Cardiac septum (tissue), 1 donor: ENCODE results near the gene PLCB2. TPM values are rescaled to one million over a fixed set of nuclear protein-coding genes. Genes with fewer than 3 reads are reported as not detected.

Experiments
- DNase-seq: peaks from one replicate; pipeline ENCODE4 v3.0.0-alpha.2; 2020; ENCODE audit warnings: low spot score
- intact Hi-C: fragments of 100-400 bp; cut with DNase I; formaldehyde crosslinking; loops from one replicate; pipeline ENCODE4 v1.14.0; 2022
- total RNA-seq: library from RNA; stranded (reverse); fragmentation: NEBNext Ultra II Directional; extraction: Animal tissue kit (Norgen Biotek cat#: 25700); gene quantifications from one replicate; pipeline ENCODE4 v1.2.1, GENCODE V29; 2021
- donor health status: DM: no; HTN: no; CAD: no.

Gene PLCB2
- total RNA-seq, 1 donor from 2014 or later, result 4.6 TPM

DNA sequence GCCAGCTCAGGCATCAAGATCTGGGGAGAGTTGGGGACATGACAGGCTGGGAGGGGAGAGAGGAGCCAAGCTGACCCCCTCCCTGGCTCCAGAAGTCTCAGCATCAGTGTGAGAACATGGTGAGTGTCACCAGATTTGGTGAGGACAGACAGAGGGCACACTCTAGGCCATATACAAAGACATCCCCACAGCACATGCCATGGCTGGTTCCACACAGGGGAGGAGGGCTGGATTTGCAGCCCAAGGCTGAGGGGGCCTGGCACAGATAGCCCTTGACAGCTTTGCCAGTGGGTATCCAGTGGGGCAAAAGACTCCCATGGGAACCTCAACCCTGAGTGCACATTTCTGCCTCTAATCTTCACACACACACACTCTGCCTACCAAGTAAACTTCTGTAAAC is 14.7 kb downstream of the PLCB2 start:
- DNase-seq, result no peak
- intact Hi-C loops, result no loop called here

DNA sequence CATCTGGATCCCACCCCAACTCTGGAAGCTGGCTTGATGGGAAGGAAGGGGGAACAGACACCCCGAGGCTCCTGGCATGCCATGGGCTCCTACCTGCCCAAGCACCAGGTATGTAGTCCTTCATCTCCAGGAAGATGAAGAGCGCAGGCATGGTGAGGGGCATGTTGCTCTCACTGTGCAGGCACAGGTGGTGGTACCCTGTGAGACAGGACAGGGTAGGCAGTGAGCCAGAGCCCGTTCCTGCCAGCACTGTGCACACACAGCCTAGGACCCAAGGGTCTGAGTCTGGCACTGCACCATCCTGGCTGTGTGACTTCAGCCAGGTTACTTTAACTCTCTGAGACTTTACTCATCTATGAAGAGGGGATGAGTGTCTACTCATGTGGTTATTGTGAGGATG is 15.5 kb downstream of the PLCB2 start:
- intact Hi-C loops, result no loop called here
- DNase-seq, result no peak

DNA sequence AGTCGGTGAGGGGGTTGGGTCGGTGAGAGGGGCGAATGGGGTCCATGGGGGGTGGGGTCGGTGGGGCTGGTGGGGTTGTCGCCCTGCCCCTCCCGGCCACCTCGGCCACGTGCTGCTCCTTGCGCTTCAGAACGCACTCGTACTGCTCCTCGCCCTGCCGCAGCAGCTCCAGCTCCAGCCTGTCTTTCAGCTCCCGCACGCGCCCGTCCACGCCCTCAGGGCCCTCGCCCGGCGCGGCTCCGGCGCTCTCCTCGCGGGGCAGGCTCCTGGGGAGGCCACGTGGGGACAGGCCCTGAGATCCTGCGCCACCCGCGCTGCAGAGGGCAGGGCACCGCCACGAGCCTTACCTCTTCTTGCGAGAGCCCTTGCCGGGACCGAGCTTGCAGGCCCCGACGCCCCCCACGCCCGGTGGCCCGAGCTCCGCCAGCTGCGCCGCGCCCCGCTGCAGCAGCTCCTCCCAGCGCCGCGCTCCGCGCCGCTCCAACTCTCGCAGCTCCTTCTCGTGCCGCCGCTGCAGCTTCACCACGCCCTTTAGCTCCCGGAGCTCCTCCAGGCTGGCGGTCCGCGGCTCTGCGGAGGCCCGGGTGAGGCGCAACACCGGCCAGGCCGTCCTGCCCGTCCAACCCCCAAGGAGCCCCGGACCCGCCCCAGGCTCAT is 16.7 kb downstream of the PLCB2 start:
- intact Hi-C loops, result no loop called here
- DNase-seq, result no peak

DNA sequence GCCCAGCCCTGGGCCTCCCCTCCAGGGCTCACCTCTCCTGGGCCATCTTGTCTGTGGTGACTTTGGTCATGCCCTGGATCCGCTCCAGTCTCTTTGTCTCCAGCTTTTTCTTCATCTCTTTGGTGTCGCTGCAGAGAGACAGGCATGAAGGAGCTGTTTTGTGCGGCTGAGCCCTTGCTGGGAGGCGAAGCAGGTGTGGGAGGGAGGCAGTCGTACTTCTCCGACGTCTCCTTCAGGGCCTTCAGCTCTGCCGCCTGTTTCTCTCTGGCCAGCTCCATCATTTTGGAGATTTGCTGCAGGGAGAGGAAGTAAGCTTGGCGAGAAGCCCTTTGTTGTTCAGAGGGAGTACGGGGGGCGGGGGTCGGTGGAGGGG is 17.2 kb downstream of the PLCB2 start:
- intact Hi-C loops, result no loop called here
- no peak for DNase-seq

DNA sequence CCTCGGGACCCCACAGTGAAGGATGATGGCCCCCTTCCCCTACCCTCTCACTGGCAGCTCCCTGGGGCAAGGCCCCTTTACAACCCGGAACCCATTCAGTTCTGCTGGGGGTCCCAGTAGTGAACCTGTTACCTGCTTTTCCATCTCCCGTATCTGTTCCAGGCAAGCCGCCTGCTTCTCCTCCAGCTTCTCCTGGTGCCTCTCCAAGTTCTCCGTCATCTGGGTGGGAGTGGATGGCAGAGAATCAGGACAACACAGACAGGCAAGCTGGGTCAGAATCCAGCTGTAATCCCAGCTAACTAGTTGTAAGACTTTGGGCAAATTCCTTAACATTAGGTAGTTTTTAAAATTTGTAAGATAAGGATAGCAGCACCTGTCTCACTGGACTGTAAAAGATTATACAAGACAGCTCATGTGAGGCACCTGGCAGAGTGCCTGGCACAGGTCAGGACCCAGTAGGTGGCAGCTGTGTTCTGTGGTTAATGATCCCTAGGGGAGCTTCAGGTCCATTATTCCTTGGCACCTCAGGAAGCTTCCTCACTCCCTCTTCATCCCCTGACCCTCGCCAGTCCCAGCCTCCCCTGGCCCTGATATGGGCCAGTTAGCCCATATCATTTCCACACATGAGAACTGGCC is 18.5 kb downstream of the PLCB2 start:
- DNase-seq, result no peak
- intact Hi-C loops, result loop anchor here (5.0 kb wide), 1 partner anchor 118 kb away; the partner anchor contains the start of gene IVD

DNA sequence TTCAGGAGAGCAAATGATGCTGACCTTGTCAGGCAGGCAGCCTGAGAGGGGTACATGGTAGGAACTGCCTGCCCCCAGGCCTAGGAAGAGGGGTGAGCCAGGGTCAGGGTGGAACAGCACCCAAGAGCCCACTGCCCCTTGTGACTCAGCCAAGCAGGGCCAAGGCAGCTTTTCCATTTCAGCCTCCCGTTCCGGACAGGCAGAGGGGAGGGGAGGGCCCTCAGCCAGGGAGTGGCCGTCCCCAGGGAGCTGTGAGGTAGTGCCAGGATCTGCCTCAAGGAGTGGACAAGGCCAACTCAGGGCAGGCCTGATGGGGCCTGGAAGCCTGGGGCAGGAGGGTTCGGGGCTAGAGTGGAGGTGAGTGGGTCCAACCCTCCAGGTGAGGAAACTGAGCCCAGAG is 19.8 kb downstream of the PLCB2 start:
- intact Hi-C loops, result loop anchor here (5.0 kb wide), 1 partner anchor 119 kb away; the partner anchor contains the start of gene IVD

DNA sequence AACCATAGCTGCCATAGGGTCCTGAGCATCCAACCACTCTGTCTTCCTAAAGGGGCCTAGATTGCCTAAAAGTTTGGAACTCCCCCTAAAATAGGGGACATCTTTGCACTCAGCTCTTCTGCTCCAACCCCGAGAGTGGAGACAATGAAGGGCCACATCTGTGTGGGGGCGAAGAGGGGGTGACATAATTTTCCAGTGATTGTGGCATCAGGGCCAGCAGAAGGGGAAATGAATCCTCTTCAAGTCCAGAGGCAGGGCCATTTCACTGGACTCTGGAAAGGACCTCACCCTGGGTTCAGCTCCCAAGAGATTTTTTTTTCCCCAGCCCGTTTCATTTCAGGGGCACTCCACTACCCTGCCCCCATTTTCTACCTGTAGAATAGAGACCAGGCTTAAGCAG is 20.2 kb downstream of the PLCB2 start:
- intact Hi-C loops, result loop anchor here (5.0 kb wide), 1 partner anchor 120 kb away; the partner anchor contains the start of gene IVD
- no peak for DNase-seq

More for the DNA sequence above, 19.8 kb downstream of the PLCB2 start:
- DNase-seq, result no peak

DNA sequence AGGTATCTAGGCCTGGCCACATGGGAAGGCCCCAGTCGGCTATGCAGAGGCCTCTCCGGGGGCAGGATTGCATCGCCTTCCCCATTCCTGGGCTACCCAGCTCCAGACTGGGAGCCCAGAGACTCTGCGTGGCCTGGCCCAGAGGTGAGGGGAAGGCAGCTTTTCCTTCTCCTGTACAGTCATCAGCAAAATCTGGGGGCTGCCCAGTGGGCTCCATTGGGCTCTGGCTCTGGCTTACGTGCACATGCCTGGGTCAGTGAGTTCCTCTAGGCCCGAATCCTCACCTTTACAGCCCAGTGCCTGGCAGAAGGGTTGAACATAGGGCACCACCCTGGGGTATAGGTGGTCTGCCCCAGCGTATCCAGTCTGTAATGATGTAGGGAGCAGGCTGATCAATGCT is 20.9 kb downstream of the PLCB2 start:
- intact Hi-C loops, result loop anchor here (5.0 kb wide), 1 partner anchor 121 kb away; the partner anchor contains the start of gene IVD
- no peak for DNase-seq

DNA sequence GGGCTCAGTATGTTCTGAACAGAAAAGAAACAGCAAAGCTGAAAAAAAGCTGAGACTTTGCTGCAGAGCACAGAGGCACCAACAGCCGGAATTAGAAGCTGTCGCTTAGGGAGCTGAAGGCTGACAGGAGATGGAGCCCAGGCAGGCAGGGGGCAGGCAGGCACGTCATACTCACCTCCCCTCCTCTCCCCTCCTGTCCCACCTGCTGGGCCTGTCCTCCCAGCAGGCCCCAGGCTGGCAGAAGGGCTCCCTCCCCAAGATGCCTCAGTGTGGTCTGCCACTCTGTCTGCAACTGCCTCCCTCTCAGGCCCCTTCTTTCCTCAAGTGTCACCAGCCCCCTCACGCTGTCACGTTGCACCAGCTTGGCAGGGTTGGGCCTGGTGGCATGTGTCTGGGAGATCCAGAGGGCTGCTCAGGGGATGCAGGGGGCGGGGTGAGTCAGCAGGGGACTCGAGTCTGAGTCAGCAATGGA is 21.6 kb downstream of the PLCB2 start:
- DNase-seq, result no peak
- intact Hi-C loops, result loop anchor here (5.0 kb wide), 1 partner anchor 121 kb away; the partner anchor contains the start of gene IVD

DNA sequence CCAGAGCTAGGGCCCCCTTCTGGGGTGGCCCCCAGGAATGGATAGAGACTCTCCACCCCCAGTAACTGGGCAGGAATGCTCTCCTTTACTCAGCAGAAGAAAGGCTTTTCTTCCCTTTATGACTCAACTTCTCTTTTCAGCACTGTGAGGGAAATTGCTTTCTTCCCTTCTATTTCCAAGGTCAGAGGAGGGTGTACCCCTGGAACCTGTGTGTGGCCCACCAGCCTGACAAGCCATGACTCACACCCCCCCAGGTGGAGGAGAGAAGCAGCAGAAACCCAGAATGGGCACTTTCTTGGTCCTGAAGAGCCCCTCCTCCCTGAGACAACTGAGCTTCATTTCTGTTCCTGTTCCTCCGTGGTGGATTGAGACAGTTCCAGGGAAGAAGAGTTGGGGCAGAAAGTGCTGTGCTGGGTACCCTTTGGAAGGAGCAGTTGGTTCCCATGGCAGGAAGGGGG is 22.2 kb downstream of the PLCB2 start:
- intact Hi-C loops, result loop anchor here (5.0 kb wide), 1 partner anchor 122 kb away; the partner anchor contains the start of gene IVD
- DNase-seq, result no peak

DNA sequence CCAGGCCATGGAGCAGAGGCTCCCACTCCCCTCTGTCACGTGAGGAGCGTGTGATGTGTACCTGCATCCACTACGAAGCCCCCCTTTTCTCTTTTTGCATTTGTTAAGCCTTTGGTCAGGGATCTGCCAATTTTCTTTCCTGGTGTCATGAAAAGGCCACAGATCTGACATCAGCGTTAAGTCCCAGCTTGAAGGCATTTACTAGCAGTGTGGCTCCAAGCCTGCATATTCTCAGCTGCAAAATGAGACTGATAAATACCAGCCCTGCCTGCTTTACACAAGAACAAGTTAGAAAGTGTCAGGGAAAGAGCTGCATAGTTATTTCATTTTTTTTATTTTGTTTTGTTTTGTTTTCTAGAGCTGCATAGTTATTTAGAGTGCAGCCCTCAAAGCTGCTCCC is 22.6 kb downstream of the PLCB2 start:
- intact Hi-C loops, result loop anchor here (5.0 kb wide), 1 partner anchor 122 kb away; the partner anchor contains the start of gene IVD
- DNase-seq, result no peak

DNA sequence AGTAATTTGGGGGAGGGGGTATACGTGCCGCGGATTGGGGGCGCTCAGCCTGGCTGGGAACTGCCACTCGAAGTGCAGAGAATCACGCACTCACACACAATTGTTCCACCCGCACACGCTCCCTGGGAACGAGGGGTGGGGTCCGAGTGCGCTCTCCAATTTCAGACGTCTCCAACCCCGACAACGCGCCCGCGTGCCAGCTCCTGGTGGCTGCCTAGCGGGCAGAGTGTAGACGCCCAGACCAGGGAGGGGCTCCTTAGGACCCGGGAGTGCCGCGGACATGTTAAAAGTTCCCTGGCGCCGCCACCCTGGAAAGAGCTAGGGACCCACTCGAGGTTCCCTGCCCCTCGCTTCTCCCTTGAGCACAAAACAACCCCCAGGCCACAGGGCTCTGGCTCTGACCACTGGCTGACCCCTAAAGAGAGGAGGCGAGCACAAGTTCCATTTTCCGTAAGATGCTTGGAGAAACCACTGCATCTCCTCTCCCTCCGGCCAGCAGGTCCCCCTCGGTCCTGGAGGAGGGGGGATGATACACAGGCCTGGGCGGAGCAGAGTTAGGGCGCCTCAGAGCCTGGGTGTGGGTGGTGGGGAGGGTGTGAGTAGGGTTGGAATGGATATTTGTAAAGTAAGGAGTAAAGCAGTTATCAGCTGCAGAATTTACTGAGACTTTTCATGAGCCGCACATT is 24.0 kb downstream of the PLCB2 start:
- DNase-seq, result no peak
- intact Hi-C loops, result loop anchor here (5.0 kb wide), 1 partner anchor 74 kb away; the partner anchor contains the start of gene DISP2

DNA sequence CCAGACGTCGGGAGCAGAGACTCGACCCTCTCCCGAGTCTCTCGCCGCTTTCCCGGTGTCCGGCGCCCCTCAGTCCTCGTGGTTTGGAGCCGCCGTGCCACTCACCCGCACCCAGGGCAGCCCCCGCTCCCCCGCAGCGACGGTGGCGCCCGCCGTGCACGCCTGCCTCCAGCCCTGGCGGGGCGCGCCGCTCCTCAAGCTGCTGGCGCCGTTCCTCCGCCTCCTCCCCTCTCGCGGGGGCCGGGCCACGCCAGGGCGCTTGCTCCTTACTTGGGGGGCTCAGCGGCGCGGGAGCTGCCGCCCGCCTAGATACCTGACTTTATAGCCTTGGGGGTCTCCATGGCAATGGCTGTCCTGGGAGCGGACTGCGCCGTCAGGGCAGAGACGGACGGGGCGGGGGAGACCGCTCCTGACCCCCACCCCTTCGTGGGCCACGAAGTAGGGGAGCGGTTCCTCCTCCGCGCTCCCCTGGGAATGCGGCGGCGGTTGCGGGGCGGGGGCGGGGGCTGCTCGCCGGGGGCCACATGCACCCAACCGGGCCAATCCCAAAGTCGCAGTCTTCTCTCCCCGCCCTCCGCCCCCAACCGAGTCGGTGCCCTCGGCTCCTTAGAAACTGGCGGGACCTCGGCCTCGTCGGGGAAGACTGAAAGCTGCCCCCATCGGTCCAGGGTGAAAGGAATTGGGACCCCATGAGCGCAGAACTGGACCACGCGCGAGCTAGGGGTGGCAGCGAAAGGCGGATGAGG is 24.7 kb downstream of the PLCB2 start, which contains the start of gene ANKRD63:
TSS of gene ANKRD63 (minus strand) at position 196 of the 746 bp plus-strand sequence. CDS start 478 bp downstream, outside the sequence.
- intact Hi-C loops, result loop anchor here (5.0 kb wide), 1 partner anchor 74 kb away; the partner anchor contains the start of gene DISP2
- no peak for DNase-seq

DNA sequence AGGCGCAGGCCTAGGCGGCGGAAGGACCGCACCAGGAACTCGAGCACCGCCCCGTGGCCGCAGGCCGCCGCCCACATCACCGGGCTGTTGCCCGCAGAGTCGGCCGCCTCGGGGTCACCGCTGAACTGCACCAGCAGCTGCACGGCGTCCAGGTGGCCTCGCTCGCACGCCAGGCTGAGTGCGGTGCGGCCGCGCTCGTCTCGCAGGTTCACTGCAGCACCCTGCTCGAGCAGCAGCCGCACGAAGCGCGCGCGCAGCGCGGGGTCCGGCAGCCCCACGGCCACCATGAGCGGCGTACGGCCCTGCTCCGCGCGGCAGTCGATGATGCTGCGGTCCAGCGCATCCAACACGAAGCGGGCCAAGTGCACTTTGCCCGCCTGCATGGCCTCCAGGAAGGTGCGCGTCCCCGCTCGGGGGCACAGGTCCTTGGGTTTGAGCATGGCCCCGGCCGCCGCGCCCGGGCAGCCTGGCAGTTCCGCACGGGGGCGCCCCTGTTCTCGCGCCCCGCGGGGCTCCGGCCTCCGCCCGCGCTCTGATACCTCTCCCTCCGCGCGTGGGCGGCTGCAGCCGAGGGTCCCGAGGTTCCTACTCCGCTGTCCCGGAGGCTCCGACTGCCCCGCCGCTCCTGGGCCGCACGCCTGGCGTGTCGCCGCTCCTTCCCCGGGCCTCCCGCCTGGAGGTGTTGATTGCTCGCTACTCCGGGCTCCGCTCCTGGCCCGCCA is 25.4 kb downstream of the PLCB2 start:
- intact Hi-C loops, result loop anchor here (5.0 kb wide), 1 partner anchor 75 kb away; the partner anchor contains the start of gene DISP2
- DNase-seq, result peak; percentile 87

DNA sequence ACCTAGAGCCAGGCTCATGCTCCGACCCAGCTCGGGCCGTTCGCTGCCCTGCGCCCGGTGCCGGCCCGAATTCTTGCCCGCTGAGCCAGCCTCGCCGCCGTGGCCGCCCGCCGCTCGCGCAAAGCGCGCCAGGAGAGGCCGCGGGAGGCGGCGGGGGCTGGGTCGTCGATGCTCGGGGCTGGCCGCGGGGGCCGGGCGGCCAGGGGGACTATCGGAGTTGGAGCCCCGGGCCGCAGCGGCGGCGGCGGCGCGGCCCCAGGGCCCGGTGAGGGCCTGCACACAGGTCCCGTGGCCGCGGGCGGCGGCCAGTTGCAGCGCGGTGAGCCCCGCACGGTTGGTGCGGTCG is 26.0 kb downstream of the PLCB2 start:
- intact Hi-C loops, result loop anchor here (2.0 to 5.0 kb wide), 2 partner anchors 76 to 141 kb away; partner anchors contain the start of gene DISP2
- DNase-seq, result no peak

DNA sequence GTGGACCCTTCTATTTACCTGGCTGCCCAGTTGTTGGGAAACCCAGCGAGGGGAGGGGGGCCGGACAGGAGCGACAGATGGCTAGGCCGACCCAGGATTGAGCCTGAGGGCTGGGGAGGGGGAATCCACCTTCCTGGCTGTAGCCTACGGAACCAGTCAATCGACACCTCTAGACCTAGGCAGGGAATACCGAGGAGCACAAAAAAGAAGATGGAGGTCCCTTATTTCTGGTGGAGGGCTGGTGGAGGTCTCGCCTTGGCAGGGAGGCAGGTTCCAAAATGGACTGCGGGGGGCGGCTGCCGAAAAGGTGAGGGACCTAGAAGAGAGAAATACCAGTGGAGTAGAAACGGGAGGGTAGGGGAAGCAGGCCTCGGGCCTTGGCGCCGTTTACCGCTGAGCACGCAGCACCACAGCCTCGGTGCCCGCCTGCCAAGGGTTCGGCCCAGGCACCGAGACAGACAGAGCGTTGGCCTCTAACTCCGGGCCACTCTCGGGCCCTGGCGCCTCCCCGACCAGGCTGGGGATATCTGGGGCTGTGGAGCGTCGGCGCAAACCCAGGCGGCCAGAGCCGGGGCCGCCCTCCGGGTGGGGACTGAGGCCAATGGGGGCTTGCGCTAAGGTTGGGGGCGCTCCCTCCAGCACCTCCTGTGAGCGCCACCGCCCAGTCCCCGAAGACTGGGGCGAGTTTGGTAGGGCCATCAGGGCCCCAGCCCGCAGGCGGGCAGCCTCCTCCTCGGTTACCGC is 26.5 kb downstream of the PLCB2 start:
- intact Hi-C loops, result loop anchor here (2.0 to 5.0 kb wide), 2 partner anchors 76 to 142 kb away; partner anchors contain the start of gene DISP2
- DNase-seq, result no peak

DNA sequence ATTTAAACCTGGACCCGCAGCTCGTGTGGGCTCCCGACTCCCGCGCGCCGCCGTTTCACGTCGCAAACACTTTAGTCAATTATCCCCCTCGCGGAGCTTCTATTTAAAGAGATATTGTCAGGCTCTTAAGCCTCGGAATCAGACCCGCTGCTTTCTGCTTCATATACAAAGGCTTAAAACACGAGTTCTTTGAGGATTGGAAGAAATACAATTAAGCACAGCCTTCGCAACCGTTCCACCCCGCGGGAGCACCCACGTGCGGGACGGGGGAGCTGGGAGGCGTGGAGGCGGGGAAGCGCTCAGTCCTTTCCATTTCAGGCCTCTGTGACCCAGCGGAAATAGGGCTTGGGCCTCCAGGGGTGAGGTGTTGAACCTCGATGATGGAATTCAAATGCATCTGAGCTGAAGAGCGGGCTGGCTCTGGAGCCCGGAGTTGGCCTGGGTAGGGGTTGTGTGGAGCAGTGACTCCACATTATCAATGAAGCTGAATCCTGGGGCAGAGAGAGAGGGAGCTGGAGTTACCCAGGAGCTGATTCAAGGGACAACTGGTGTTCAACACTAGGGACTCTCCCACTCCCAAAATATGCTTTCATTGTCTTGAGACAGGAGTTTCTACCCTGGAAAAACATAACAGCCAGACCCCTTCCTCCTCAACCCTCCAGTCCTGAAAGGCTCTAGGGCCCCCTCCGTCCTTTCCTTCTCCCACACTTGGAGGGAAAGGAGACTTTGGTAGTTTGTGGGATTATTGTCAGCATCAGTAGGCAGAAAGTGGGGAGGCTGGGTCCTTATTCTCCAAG is 27.3 kb downstream of the PLCB2 start:
- no peak for DNase-seq
- intact Hi-C loops, result loop anchor here (2.0 to 5.0 kb wide), 2 partner anchors 77 to 142 kb away; partner anchors contain the start of gene DISP2
